ENCODE measurements around the gene COMT. TPM values are rescaled to one million over a fixed set of nuclear protein-coding genes. Genes with fewer than 3 reads are reported as not detected.

COMT gene
- total RNA-seq, 4 donors from 2014 or later: 89.1 to 149 (median 138) TPM

- no peak overlapping the region for H3K4me3 ChIP-seq
- H3K27me3 ChIP-seq: no peaks in the 10 kb centered on the region
- DNase-seq: no peak
- H3K36me3 ChIP-seq: peaks cover 0 to 67% (median 0%) of the 10 kb centered on the region in 3 donors
- no peaks in the 10 kb centered on the region for H3K9me3 ChIP-seq
- H3K4me1 ChIP-seq: no peaks in the 10 kb centered on the region
- TF ChIP-seq POLR2A (IDR thresholded peaks at IDR 0.05) (no peak), CTCF (IDR thresholded peaks at IDR 0.05) (no peak)
- H3K27ac ChIP-seq: no peak overlapping the region
These were observed 25.6 kb upstream of the COMT start for GRCh38 chr22:19916006-19916405.

- TF ChIP-seq CTCF (IDR thresholded peaks at IDR 0.05): no peak
- no peak for TF ChIP-seq POLR2A (IDR thresholded peaks at IDR 0.05)
- Histone ChIP-seq H3K4me1 (no peaks in the 10 kb centered on the region), H3K27me3 (no peaks in the 10 kb centered on the region), H3K4me3 (no peak overlapping the region), H3K9me3 (no peaks in the 10 kb centered on the region), H3K27ac (no peak overlapping the region), H3K36me3 (peaks cover 0 to 64% (median 0%) of the 10 kb centered on the region in 3 donors)
- DNase-seq: no peak
These were observed 24.6 kb upstream of the COMT start for GRCh38 chr22:19916941-19917340.

GRCh38 chr22:19917389-19918138, 24.0 kb upstream of the COMT start:
- no peak for TF ChIP-seq POLR2A (IDR thresholded peaks at IDR 0.05)
- no peak for TF ChIP-seq CTCF (IDR thresholded peaks at IDR 0.05)
- no peaks in the 10 kb centered on the region for H3K27me3 ChIP-seq
- H3K9me3 ChIP-seq: no peaks in the 10 kb centered on the region
- H3K27ac ChIP-seq: no peak overlapping the region
- H3K4me1 ChIP-seq: no peaks in the 10 kb centered on the region
- H3K4me3 ChIP-seq: no peak overlapping the region
- peaks cover 0 to 58% (median 0%) of the 10 kb centered on the region in 3 donors for H3K36me3 ChIP-seq
- no peak for DNase-seq

- no peak for DNase-seq
- TF ChIP-seq POLR2A (IDR thresholded peaks at IDR 0.05): no peak
- TF ChIP-seq CTCF (IDR thresholded peaks at IDR 0.05): no peak
- H3K36me3 ChIP-seq: peaks cover 0 to 51% (median 0%) of the 10 kb centered on the region in 3 donors
- no peaks in the 10 kb centered on the region for H3K4me1 ChIP-seq
- no peaks in the 10 kb centered on the region for H3K9me3 ChIP-seq
- H3K27me3 ChIP-seq: no peaks in the 10 kb centered on the region
- no peak overlapping the region for H3K27ac ChIP-seq
- H3K4me3 ChIP-seq: no peak overlapping the region
These were observed 23.1 kb upstream of the COMT start for GRCh38 chr22:19918332-19919106.

GRCh38 chr22:19919701-19920363, 21.7 kb upstream of the COMT start:
- no peak for DNase-seq
- Histone ChIP-seq H3K27ac (no peak overlapping the region), H3K4me3 (no peak overlapping the region), H3K36me3 (peaks cover 0 to 38% (median 0%) of the 10 kb centered on the region in 3 donors), H3K4me1 (no peaks in the 10 kb centered on the region), H3K9me3 (no peaks in the 10 kb centered on the region), H3K27me3 (no peaks in the 10 kb centered on the region)
- TF ChIP-seq POLR2A (IDR thresholded peaks at IDR 0.05): no peak
- no peak for TF ChIP-seq CTCF (IDR thresholded peaks at IDR 0.05)

All from Peyer's patch (tissue), 4 donors.